Activated CD4-positive, alpha-beta T cell treated with anti-CD3 and anti-CD28 coated beads for 36 hours (primary cell): Measurements from ENCODE around the gene CCSER1. TPM values are rescaled to one million over a fixed set of nuclear protein-coding genes. Genes with fewer than 3 reads are reported as not detected.
A peak's percentile ranks its signal among the peaks of the same experiment; 100 is the strongest.

Source experiments
- ATAC-seq: fragments of 200-7000 bp; cut with Tn5 transposase; one replicate; pipeline ENCODE4 v1.10.0; 2021; ENCODE audit warnings: mild to moderate bottlenecking, moderate library complexity
- CTCF ChIA-PET: fragments of 350-600 bp; sonication (Branson Sonifier 250); formaldehyde crosslinking; loops from one replicate; lab custom pipeline; 2021; ENCODE audit warnings: antibody characterized with exemption; lab: Charles Lee
- POLR2A ChIA-PET: fragments of 350-600 bp; sonication (Branson Sonifier 250); formaldehyde crosslinking; loops from one replicate; lab custom pipeline; 2021; ENCODE audit warnings: antibody characterized with exemption, inconsistent platforms; lab: Charles Lee
- DNase-seq: peaks from one replicate; pipeline ENCODE4 v3.0.0-alpha.2; 2020
- H3K27ac Mint-ChIP-seq: one replicate; pipeline ENCODE4 v1.8.0; 2021; ENCODE audit warnings: mixed read lengths
- H3K27me3 Mint-ChIP-seq: one replicate; pipeline ENCODE4 v1.8.0; 2021; ENCODE audit warnings: mixed read lengths
- H3K36me3 Mint-ChIP-seq: one replicate; pipeline ENCODE4 v1.8.0; 2021; ENCODE audit warnings: low read depth, mixed read lengths
- H3K4me1 Mint-ChIP-seq: one replicate; pipeline ENCODE4 v1.8.0; 2021; ENCODE audit warnings: mixed read lengths
- H3K4me3 Mint-ChIP-seq: one replicate; pipeline ENCODE4 v1.8.0; 2021; ENCODE audit warnings: mild to moderate bottlenecking, moderate library complexity, mixed read lengths
- H3K9me3 Mint-ChIP-seq: one replicate; pipeline ENCODE4 v1.8.0; 2021; ENCODE audit warnings: low read depth, mixed read lengths
- intact Hi-C, 2 experiments: fragments of 100-400 bp; cut with DNase I in 1 of 2; cut with micrococcal nuclease in 1 of 2; formaldehyde crosslinking; loops; one replicate each; pipeline versions ENCODE4 v1.14.2 to v1.15.1; 2022 to 2024; cut with DNase I, micrococcal nuclease
- total RNA-seq, 2 experiments: library from RNA; stranded (reverse); gene quantifications; one replicate each; pipeline ENCODE4 v1.2.3, GENCODE V29; 2021

Gene CCSER1
- total RNA-seq, 2 experiments from 2014 or later: 0.14 TPM; not detected in 1

- Mint-ChIP-seq H3K27me3 (no peaks in the 10 kb centered on the region), H3K36me3 (no peaks in the 10 kb centered on the region), H3K9me3 (no peaks in the 10 kb centered on the region), H3K27ac (no peak overlapping the region), H3K4me1 (no peaks in the 10 kb centered on the region), H3K4me3 (no peak overlapping the region)
- intact Hi-C loops: no loop called here
- ATAC-seq: no peak
- CTCF ChIA-PET: no interaction called here
- POLR2A ChIA-PET: no interaction called here
- no peak for DNase-seq
Observed at GRCh38 chr4:90536408-90536807, 409.2 kb downstream of the CCSER1 start.

GRCh38 chr4:90537491-90537890 is 410.3 kb downstream of the CCSER1 start:
- H3K27ac Mint-ChIP-seq: no peak overlapping the region
- H3K27me3 Mint-ChIP-seq: no peaks in the 10 kb centered on the region
- no peak for DNase-seq
- intact Hi-C loops: no loop called here
- no peaks in the 10 kb centered on the region for H3K9me3 Mint-ChIP-seq
- ChIA-PET CTCF (interaction anchor here (0.8 kb wide), 1 partner anchor 10 kb away, joined by 4 read pairs; no protein-coding TSS in a partner anchor), POLR2A (no interaction called here)
- ATAC-seq: no peak
- no peaks in the 10 kb centered on the region for H3K4me1 Mint-ChIP-seq
- H3K4me3 Mint-ChIP-seq: no peak overlapping the region
- H3K36me3 Mint-ChIP-seq: no peaks in the 10 kb centered on the region

- Mint-ChIP-seq H3K4me3 (no peak overlapping the region), H3K36me3 (no peaks in the 10 kb centered on the region), H3K27me3 (no peaks in the 10 kb centered on the region), H3K4me1 (no peaks in the 10 kb centered on the region), H3K9me3 (no peaks in the 10 kb centered on the region), H3K27ac (no peak overlapping the region)
- intact Hi-C loops: no loop called here
- ATAC-seq (no peak), DNase-seq (no peak)
- CTCF ChIA-PET: no interaction called here
- POLR2A ChIA-PET: no interaction called here
Observed at GRCh38 chr4:90540536-90540935, 413.3 kb downstream of the CCSER1 start.

GRCh38 chr4:90542216-90542615 is 415.0 kb downstream of the CCSER1 start:
- Mint-ChIP-seq H3K9me3 (no peaks in the 10 kb centered on the region), H3K4me3 (no peak overlapping the region), H3K36me3 (no peaks in the 10 kb centered on the region), H3K27me3 (no peaks in the 10 kb centered on the region), H3K4me1 (no peaks in the 10 kb centered on the region), H3K27ac (no peak overlapping the region)
- CTCF ChIA-PET: interaction anchor here (1.0 kb wide), 1 partner anchor 10 kb away, joined by 3 read pairs; no protein-coding TSS in a partner anchor
- intact Hi-C loops: no loop called here
- POLR2A ChIA-PET: no interaction called here
- no peak for DNase-seq
- ATAC-seq: no peak

- ChIA-PET POLR2A (no interaction called here), CTCF (no interaction called here)
- H3K36me3 Mint-ChIP-seq: no peaks in the 10 kb centered on the region
- intact Hi-C loops: no loop called here
- DNase-seq: no peak
- H3K4me1 Mint-ChIP-seq: no peaks in the 10 kb centered on the region
- ATAC-seq: no peak
- H3K27ac Mint-ChIP-seq: no peak overlapping the region
- no peak overlapping the region for H3K4me3 Mint-ChIP-seq
- H3K27me3 Mint-ChIP-seq: no peaks in the 10 kb centered on the region
- no peaks in the 10 kb centered on the region for H3K9me3 Mint-ChIP-seq
Observed at GRCh38 chr4:90543419-90544170, 416.4 kb downstream of the CCSER1 start.

- Mint-ChIP-seq H3K4me3 (no peak overlapping the region), H3K27me3 (no peaks in the 10 kb centered on the region), H3K9me3 (no peaks in the 10 kb centered on the region), H3K27ac (no peak overlapping the region), H3K36me3 (no peaks in the 10 kb centered on the region), H3K4me1 (no peaks in the 10 kb centered on the region)
- intact Hi-C loops: no loop called here
- no peak for ATAC-seq
- CTCF ChIA-PET: no interaction called here
- POLR2A ChIA-PET: no interaction called here
- DNase-seq: no peak
Observed at GRCh38 chr4:90544532-90545045, 417.4 kb downstream of the CCSER1 start.

- DNase-seq: no peak
- ATAC-seq: no peak
- Mint-ChIP-seq H3K9me3 (no peaks in the 10 kb centered on the region), H3K4me1 (no peaks in the 10 kb centered on the region), H3K27ac (no peak overlapping the region), H3K27me3 (no peaks in the 10 kb centered on the region), H3K36me3 (no peaks in the 10 kb centered on the region), H3K4me3 (no peak overlapping the region)
- CTCF ChIA-PET: no interaction called here
- POLR2A ChIA-PET: no interaction called here
- intact Hi-C loops: no loop called here
Observed at GRCh38 chr4:90545380-90545779, 418.2 kb downstream of the CCSER1 start.

- Mint-ChIP-seq H3K9me3 (no peaks in the 10 kb centered on the region), H3K27ac (no peak overlapping the region), H3K4me3 (no peak overlapping the region), H3K4me1 (no peaks in the 10 kb centered on the region), H3K36me3 (no peaks in the 10 kb centered on the region), H3K27me3 (no peaks in the 10 kb centered on the region)
- ChIA-PET CTCF (no interaction called here), POLR2A (no interaction called here)
- intact Hi-C loops: no loop called here
- DNase-seq (no peak), ATAC-seq (peak; percentile 9)
Observed at GRCh38 chr4:90546114-90546513, 418.9 kb downstream of the CCSER1 start.

- Mint-ChIP-seq H3K4me1 (no peaks in the 10 kb centered on the region), H3K27me3 (no peaks in the 10 kb centered on the region), H3K4me3 (no peak overlapping the region), H3K27ac (no peak overlapping the region), H3K9me3 (no peaks in the 10 kb centered on the region), H3K36me3 (no peaks in the 10 kb centered on the region)
- ChIA-PET POLR2A (no interaction called here), CTCF (no interaction called here)
- DNase-seq (no peak), ATAC-seq (no peak)
- intact Hi-C loops: no loop called here
Observed at GRCh38 chr4:90570615-90571014, 443.4 kb downstream of the CCSER1 start.

- CTCF ChIA-PET: interaction anchor here (0.7 kb wide), 1 partner anchor 428 kb away, joined by 4 read pairs; no protein-coding TSS in a partner anchor
- no peaks in the 10 kb centered on the region for H3K27me3 Mint-ChIP-seq
- POLR2A ChIA-PET: no interaction called here
Observed at GRCh38 chr4:90572996-90573395, 445.8 kb downstream of the CCSER1 start.

GRCh38 chr4:90575371-90575770 is 448.2 kb downstream of the CCSER1 start:
- POLR2A ChIA-PET: no interaction called here
- CTCF ChIA-PET: no interaction called here
- ATAC-seq (no peak), DNase-seq (no peak)
- H3K27ac Mint-ChIP-seq: no peak overlapping the region
- no peaks in the 10 kb centered on the region for H3K4me1 Mint-ChIP-seq
- H3K9me3 Mint-ChIP-seq: peaks cover 3% of the 10 kb centered on the region
- intact Hi-C loops: no loop called here
- no peaks in the 10 kb centered on the region for H3K27me3 Mint-ChIP-seq
- no peak overlapping the region for H3K4me3 Mint-ChIP-seq
- H3K36me3 Mint-ChIP-seq: no peaks in the 10 kb centered on the region

More at GRCh38 chr4:90572996-90573395, 445.8 kb downstream of the CCSER1 start:
- Mint-ChIP-seq H3K9me3 (peaks cover 3% of the 10 kb centered on the region), H3K27ac (no peak overlapping the region), H3K4me1 (no peaks in the 10 kb centered on the region), H3K36me3 (no peaks in the 10 kb centered on the region), H3K4me3 (no peak overlapping the region)
- no peak for ATAC-seq
- no peak for DNase-seq
- intact Hi-C loops: no loop called here

- no peak overlapping the region for H3K27ac Mint-ChIP-seq
- peaks cover 3% of the 10 kb centered on the region for H3K9me3 Mint-ChIP-seq
- H3K27me3 Mint-ChIP-seq: no peaks in the 10 kb centered on the region
- ChIA-PET POLR2A (no interaction called here), CTCF (no interaction called here)
- no peaks in the 10 kb centered on the region for H3K4me1 Mint-ChIP-seq
- H3K4me3 Mint-ChIP-seq: no peak overlapping the region
- intact Hi-C loops: no loop called here
- H3K36me3 Mint-ChIP-seq: no peaks in the 10 kb centered on the region
- no peak for DNase-seq
- ATAC-seq: no peak
Observed at GRCh38 chr4:90580326-90580725, 453.1 kb downstream of the CCSER1 start.
